ENCODE data around the gene RHOF.
"Not testable (repeated sequence)": the region's sequence is repeated elsewhere in the genome, so short reads cannot be mapped to it uniquely, and the experiment has no call there.

Gene RHOF

GRCh38 chr12:121791671-121792551 lies 1.6 kb downstream of the RHOF start:
- in situ Hi-C loops (cut with HindIII; ENCODE audit: low pct_unique_long_range_greater_than_20kb, low sequenced_read_pairs) = no loop called here
- TF ChIP-seq JUND (IDR thresholded peaks at IDR 0.05; ENCODE audit: low read depth) = no peak
- no peak for DNase-seq (ENCODE audit: low read depth in 1 of 2, low spot score in 1 of 2)

DNA sequence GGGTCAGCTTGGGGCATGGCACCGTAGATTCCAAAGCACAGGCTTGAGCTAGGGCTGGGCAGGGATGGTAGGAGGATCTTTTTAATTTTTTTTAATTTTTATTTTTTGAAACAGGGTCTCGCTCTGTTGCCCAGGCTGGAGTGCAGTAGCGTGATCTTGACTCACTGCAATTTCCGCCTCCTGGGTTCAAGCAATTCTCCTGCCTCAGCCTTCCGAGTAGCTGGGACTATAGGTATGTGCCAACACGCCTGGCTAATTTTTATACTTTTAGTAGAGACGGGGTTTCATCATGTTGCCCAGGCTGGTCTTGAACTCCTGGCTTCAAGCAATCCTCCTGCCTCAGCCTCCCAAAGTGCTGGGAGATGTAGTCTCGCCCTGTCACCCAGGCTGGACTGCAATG lies 2.7 kb downstream of the RHOF start:
- DNase-seq (ENCODE audit: low read depth in 1 of 2, low spot score in 1 of 2); in situ Hi-C loops (cut with HindIII; ENCODE audit: low pct_unique_long_range_greater_than_20kb, low sequenced_read_pairs): not testable (repeated sequence)

DNA sequence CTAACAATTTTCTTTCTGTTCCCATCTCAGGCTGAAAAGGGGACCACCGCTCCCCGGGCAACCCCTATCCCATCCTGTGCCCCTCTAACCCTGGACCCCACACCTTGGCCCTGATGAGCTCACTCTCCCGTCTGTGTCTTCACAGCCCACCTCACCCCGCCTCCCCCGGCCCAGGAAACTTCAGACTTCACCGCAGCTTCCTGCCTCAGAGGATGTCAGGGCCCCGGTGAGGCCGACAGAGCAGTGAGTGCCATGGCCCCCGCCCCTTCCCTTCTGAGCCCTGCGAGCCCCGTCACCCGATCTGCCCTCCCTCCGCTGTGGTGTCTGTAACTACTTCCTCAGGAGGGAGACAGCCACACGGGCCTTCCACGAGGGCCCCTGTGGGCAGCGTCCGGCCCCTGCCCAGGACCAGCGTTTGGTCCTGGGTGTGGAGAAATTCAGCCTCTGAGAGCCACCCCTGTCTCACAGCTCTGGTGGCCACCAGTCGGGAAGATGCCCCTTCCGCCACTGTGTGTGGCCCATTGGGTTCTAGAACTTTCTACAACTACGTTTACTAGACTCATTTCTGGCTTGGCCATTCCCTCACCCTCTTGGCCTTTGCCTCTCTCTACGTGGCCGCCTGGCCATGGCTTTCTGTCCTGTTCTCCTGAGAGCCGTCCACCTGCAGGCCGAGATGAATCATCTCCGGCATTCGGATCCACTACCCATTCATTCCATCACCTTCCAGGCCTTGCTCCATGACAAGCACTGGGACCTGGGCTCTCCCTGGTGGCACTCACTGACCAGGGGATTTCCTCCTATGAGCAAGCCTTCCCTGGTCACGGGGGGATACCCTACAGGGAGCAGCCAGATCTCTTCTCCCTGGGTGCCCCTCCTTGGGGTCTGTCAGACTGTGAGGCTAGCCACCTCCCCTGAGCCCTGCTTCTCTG lies 3.4 kb downstream of the RHOF start:
- in situ Hi-C loops (cut with HindIII; ENCODE audit: low pct_unique_long_range_greater_than_20kb, low sequenced_read_pairs) = no loop called here
- no peak for DNase-seq (ENCODE audit: low read depth in 1 of 2, low spot score in 1 of 2)
- no peak for TF ChIP-seq JUND (IDR thresholded peaks at IDR 0.05; ENCODE audit: low read depth)

- no peak for DNase-seq (ENCODE audit: low read depth in 1 of 2, low spot score in 1 of 2)
- no peak for TF ChIP-seq JUND (IDR thresholded peaks at IDR 0.05; ENCODE audit: low read depth)
- in situ Hi-C loops (cut with HindIII; ENCODE audit: low pct_unique_long_range_greater_than_20kb, low sequenced_read_pairs) = no loop called here
These were observed 4.2 kb downstream of the RHOF start for GRCh38 chr12:121789233-121789781.

GRCh38 chr12:121788176-121788818 lies 5.2 kb downstream of the RHOF start:
- DNase-seq (ENCODE audit: low read depth in 1 of 2, low spot score in 1 of 2) = no peak
- TF ChIP-seq JUND (IDR thresholded peaks at IDR 0.05; ENCODE audit: low read depth) = no peak
- in situ Hi-C loops (cut with HindIII; ENCODE audit: low pct_unique_long_range_greater_than_20kb, low sequenced_read_pairs) = no loop called here

DNA sequence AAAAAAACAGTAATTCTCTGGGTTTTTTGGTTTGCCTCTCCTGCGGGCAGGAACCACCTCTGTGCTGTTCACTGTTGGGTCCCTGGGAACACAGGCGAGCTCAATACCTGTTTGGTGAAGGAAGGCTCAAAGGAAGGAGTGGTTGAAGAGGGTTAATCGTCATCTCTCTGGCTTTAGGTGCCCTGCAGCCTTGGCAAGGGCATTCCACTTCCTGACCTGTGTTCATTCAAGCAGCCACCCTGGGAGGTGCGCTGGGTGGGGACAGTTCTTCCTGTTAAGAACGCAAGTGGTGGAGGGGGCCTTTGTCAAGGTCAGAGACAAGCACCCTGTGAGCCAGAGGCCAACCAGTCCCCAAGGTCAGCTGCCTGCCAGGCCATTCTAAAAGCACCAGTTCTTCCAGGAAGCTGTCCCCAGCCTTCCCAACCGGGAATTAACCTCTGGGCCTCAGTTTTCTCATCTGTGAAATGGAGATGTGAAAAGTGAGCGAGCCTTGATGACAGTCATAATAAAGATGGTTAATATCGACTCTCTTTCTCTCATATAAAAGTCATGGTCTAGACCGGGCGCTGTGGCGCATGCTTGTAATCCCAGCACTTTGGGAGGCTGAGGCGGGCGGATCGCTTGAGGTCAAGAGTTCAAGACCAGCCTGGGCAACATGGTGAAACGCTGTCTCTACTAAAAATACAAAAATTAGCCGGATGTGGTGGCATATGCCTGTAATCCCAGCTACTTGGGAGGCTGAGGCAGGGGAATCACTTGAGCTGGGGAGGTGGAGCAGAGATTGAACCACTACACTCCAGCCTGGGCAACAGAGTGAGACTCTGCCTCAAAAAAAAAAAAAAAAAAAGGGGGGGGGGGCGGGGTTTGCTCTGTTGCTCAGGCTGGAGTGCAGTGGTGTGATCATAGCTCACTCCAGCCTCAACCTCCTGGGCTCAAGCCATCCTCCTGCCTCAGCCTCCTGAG lies 6.1 kb downstream of the RHOF start:
- DNase-seq (ENCODE audit: low read depth in 1 of 2, low spot score in 1 of 2) = peak in 1 of 2 experiments; percentile 59
- in situ Hi-C loops (cut with HindIII; ENCODE audit: low pct_unique_long_range_greater_than_20kb, low sequenced_read_pairs) = no loop called here
- TF ChIP-seq JUND (IDR thresholded peaks at IDR 0.05; ENCODE audit: low read depth) = no peak

DNA sequence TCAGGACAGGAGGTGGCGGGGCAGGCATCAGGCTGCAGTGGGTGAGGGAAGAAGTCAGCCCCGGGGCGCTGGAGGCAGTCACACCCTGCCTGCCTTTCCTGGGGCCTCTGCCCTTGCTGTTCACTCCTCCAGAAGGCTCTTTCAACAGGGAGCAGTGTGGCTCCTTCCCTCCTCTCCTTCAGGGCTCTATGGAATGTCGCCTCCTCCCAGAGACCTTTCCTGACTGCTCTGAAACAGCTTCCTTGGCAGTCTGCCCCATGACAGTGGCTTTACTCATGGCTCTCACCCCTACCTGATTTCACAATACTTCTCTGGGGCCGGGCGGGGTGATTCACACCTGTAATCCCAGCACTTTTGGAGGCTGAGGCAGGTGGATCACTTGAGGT lies 7.1 kb downstream of the RHOF start:
- peak in 1 of 2 experiments; percentile 97 for DNase-seq (ENCODE audit: low read depth in 1 of 2, low spot score in 1 of 2)
- no peak for TF ChIP-seq JUND (IDR thresholded peaks at IDR 0.05; ENCODE audit: low read depth)
- in situ Hi-C loops (cut with HindIII; ENCODE audit: low pct_unique_long_range_greater_than_20kb, low sequenced_read_pairs) = no loop called here

DNA sequence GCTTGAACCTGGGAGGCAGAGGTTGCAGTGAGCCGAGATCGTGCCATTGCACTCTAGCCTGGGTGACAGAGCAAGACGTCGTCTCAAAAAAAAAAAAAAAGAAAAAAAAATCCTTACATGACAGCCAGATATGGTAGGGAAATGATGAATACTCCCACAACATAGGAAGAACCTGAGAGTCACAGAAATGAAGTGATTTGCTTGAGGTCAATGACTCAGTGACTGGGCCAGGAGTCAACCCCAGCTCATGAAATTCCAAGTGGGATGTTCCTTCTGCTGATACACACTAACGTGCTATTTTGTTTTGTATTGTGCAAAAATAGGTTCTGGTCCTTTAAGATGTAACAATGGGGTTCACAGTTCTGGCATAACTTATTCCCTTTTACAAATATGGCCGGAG lies 9.0 kb downstream of the RHOF start:
- in situ Hi-C loops (cut with HindIII; ENCODE audit: low pct_unique_long_range_greater_than_20kb, low sequenced_read_pairs) = no loop called here

DNA sequence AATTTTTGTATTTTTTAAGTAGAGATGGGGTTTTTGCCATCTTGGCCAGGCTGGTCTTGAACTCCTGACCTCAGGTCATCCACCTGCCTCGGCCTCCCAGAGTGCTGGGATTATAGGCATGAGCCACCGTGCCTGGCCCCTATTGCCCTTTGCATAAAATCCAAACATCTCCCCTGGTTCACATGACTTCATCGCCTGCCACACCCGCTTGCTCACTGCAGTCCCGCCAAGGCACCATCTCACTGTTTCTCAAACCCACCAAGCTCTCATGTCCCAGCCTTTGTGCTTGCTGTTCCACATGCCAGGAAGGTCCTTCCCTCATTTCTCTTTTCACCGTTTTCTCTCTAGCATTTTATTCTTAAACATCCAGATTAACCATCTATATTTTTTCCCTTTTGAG lies 9.7 kb downstream of the RHOF start:
- in situ Hi-C loops (cut with HindIII; ENCODE audit: low pct_unique_long_range_greater_than_20kb, low sequenced_read_pairs) = no loop called here
- TF ChIP-seq JUND (IDR thresholded peaks at IDR 0.05; ENCODE audit: low read depth) = no peak
- DNase-seq (ENCODE audit: low read depth in 1 of 2, low spot score in 1 of 2) = no peak

More for the DNA sequence above, 9.0 kb downstream of the RHOF start:
- no peak for DNase-seq (ENCODE audit: low read depth in 1 of 2, low spot score in 1 of 2)
- no peak for TF ChIP-seq JUND (IDR thresholded peaks at IDR 0.05; ENCODE audit: low read depth)

- in situ Hi-C loops (cut with HindIII; ENCODE audit: low pct_unique_long_range_greater_than_20kb, low sequenced_read_pairs) = no loop called here
- no peak for DNase-seq (ENCODE audit: low read depth in 1 of 2, low spot score in 1 of 2)
- no peak for TF ChIP-seq JUND (IDR thresholded peaks at IDR 0.05; ENCODE audit: low read depth)
These were observed 11.2 kb downstream of the RHOF start for GRCh38 chr12:121781998-121782979.
